ENCODE data around the gene FBRSL1.
"Not testable (repeated sequence)": the region's sequence is repeated elsewhere in the genome, so short reads cannot be mapped to it uniquely, and the experiment has no call there.

FBRSL1 gene

DNA sequence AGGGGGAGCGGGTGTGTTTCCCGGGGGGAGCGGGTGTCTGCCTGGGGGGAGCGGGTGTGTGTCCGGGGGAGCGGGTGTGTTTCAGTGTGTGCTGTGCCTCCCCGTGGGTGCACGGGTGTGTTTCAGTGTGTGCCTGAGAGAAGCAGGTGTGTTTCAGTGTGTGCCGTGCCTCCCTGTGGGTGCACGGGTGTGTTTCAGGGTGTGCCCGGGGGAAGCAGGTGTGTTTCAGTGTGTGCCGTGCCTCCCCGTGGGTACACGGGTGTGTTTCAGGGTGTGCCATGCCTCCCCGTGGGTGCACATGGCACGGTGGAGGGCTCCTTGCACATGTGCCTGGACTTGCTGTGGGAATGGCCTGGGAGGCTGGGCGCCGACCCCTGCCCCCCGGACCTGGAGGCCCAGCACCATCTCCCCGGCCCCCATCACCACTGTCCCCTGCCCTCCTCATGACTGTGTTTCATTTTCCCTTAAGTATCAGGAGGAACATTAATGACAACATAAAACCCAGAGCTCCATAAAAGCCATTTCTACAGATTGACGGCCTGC, 38.7 kb downstream of the FBRSL1 start:
- H3K4me3 ChIP-seq (ENCODE audit: low read depth, low read length) = no peak overlapping the region
- TF ChIP-seq, protein P1, sequence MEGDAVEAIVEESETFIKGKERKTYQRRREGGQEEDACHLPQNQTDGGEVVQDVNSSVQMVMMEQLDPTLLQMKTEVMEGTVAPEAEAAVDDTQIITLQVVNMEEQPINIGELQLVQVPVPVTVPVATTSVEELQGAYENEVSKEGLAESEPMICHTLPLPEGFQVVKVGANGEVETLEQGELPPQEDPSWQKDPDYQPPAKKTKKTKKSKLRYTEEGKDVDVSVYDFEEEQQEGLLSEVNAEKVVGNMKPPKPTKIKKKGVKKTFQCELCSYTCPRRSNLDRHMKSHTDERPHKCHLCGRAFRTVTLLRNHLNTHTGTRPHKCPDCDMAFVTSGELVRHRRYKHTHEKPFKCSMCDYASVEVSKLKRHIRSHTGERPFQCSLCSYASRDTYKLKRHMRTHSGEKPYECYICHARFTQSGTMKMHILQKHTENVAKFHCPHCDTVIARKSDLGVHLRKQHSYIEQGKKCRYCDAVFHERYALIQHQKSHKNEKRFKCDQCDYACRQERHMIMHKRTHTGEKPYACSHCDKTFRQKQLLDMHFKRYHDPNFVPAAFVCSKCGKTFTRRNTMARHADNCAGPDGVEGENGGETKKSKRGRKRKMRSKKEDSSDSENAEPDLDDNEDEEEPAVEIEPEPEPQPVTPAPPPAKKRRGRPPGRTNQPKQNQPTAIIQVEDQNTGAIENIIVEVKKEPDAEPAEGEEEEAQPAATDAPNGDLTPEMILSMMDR (IDR thresholded peaks at IDR 0.05; ENCODE audit: borderline replicate concordance, insufficient read depth, low read depth, low read length) = no peak

DNA sequence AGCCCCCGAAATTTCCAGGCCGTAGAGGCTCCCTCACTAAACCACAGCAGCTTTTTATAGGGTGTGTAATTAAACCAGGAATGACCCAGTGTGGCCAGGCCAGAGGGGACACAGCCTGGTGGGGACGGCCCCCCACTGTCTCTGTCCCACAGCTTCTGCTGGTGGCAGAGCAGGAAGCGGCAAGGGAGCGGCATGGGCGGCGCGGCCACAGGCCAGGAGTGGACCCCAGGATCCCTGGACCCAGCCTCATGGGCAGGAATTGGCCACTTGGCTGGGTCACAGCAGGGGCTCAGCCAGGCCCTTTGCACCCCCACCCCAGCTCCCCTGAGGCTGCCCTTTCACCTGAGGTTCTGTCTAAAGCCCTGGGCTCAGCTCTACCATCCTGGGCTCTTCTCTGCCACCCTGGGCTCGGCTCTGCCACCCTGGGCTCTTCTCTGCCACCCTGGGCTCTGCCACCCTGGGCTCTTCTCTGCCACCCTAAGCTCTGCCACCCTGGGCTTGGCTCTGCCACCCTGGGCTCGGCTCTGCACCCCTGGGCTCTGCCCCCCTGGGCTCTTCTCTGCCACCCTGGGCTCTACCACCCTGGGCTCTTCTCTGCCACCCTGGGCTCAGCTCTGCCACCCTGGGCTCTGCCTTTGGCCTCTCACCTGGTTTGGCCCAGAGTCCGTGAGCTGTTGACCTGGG, 39.3 kb downstream of the FBRSL1 start:
- TF ChIP-seq, protein P1 (IDR thresholded peaks at IDR 0.05; ENCODE audit: borderline replicate concordance, insufficient read depth, low read depth, low read length) = no peak
- H3K4me3 ChIP-seq (ENCODE audit: low read depth, low read length) = no peak overlapping the region

DNA sequence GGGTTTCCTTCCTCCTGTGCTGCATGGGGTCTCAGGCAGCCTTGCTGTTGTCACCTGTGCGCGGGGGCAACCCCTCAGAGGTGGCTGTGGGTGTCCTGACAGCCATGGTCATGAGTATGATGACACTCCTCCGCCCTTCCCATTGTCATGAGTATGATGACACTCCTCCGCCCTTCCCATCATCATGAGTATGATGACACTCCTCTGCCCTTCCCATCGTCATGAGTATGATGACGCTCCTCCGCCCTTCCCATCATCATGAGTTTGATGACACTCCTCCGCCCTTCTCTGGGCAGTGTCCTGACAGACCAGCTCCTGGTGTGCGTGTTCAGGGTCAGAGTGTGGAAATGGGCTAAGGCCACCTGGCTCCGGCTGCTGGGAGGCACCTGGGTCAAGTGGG, 40.0 kb downstream of the FBRSL1 start:
- TF ChIP-seq, protein P1 (IDR thresholded peaks at IDR 0.05; ENCODE audit: borderline replicate concordance, insufficient read depth, low read depth, low read length) = no peak
- no peak overlapping the region for H3K4me3 ChIP-seq (ENCODE audit: low read depth, low read length)

DNA sequence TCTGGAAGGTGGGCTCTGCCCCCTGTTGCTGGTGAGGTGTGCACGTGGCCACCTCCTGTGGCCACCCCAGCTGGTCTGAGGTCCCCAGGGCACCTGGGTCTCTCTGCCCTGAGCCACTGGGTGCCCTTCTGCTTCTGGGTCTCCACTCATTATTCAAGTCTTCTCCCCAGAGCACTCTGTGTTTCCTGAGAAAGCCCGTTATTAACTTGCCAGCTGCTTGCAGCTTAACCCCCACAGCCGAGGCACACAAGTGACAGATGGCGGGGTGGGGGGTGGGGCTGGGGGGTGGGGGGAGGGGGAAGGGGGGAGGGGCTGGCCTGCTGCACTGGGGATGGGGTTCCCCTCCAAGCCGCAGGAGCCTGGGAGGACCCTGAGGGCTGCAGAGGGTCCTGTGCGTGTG, 40.5 kb downstream of the FBRSL1 start:
- TF ChIP-seq, protein P1 (IDR thresholded peaks at IDR 0.05; ENCODE audit: borderline replicate concordance, insufficient read depth, low read depth, low read length) = no peak
- no peak overlapping the region for H3K4me3 ChIP-seq (ENCODE audit: low read depth, low read length)

DNA sequence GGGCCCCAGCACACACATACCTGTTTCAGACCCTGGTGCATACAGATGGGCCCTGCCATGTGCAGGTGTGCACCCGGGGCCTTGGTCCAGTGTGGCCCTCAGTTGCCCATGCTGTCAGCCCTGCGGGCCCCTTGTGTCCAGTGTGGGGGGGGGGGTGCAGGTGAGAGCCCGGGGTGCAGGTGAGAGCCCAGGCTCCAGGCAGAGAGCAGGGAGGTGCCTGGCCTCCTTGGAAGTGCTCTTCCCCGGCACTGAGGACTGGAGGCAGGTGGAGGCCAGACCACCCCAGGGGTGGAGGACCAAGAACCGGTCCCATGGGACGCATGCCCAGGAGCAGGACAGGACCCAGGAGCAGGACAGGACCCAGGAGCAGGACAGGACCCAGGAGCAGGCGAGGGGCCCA, 40.9 kb downstream of the FBRSL1 start:
- no peak overlapping the region for H3K4me3 ChIP-seq (ENCODE audit: low read depth, low read length)
- TF ChIP-seq, protein P1 (IDR thresholded peaks at IDR 0.05; ENCODE audit: borderline replicate concordance, insufficient read depth, low read depth, low read length) = no peak

DNA sequence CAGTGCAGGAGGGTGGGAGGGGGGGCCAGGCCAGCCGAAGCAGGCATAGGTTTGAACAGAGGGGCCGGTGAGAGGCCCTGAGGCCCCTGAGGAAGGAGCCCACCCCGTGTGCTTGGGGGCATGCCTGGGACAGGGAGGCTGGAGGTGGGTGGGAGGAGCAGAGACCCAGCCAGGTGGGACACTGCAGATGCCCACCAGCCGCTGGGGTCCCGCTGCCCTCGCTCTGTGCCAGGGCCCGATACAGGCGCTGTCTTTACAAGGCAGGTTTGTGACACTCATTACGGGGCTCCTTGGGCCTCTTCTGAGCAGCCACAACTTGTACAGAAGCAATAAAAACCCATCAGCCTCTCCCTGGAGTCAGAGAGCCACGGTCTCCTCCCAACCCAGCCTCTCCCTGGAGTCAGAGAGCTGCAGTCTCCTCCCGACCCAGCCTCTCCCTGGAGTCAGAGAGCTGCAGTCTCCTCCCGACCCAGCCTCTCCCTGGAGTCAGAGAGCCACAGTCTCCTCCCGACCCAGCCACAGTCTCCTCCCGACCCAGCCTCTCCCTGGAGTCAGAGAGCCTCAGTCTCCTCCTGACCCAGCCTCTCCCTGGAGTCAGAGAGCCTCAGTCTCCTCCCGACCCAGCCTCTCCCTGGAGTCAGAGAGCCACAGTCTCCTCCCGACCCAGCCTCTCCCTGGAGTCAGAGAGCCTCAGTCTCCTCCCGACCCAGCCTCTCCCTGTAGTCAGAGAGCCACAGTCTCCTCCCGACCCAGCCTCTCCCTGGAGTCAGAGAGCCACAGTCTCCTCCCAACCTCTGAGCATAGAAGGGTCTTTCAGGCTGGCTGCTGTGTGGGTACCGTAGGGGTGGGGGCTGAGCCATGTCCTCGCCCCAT, 43.0 kb downstream of the FBRSL1 start:
- not testable (repeated sequence) for H3K4me3 ChIP-seq (ENCODE audit: low read depth, low read length)

DNA sequence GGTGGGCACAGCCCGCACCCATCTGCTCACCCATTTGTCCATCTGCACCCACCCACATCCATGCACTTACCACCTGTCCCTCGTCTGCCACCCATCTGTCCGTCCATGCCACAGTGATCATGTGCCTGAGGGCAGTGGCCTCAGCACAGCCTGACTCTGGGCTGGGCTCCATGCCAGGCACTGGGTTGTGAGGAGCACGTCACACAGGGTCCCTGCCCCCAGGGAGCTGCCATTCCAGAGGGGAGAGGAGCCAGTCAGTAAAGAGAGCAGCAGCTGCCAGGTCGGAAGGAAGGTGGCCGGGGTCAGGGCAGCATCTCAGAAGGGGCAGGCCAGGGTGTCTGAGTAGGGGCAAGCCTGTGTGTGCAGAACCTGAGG, 43.6 kb downstream of the FBRSL1 start:
- TF ChIP-seq, protein P1 (IDR thresholded peaks at IDR 0.05; ENCODE audit: borderline replicate concordance, insufficient read depth, low read depth, low read length) = no peak

More for the DNA sequence above, 43.6 kb downstream of the FBRSL1 start:
- no peak overlapping the region for H3K4me3 ChIP-seq (ENCODE audit: low read depth, low read length)

Data from GM12875 (cell line).